ENCODE measurements around the gene CHPF.

DNA sequence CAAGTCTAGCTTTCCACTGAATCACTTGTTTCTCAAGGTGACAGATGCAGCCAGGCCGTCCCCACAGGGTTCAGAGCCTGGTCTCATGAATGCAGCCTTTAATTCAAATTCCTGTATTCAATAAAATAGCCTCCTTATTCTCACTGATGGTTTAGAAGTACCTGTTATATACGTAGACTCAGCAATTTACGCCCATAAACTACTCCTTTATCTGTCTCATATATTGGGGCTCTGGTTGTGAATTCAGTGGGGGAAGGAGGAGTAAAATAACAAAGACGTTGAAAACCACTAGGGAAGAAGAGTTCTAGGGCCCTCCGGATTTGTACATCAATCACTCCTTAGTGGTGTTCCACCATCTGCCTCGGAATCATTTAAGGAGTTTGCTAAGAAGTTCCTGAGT, 26.0 kb upstream of the CHPF start:
- TF ChIP-seq GATA2 (IDR thresholded peaks at IDR 0.05; ENCODE audit: low read depth, low read length) (no peak), GATA3 (IDR thresholded peaks at IDR 0.05; ENCODE audit: low read depth, low read length) (no peak)

All from SH-SY5Y (cell line).